Endothelial cell of umbilical vein (primary cell): ENCODE data around the gene FUT4. TPM values are rescaled to one million over a fixed set of nuclear protein-coding genes. Genes with fewer than 3 reads are reported as not detected.

ENCODE experiments used
- BruUV-seq: library from RNA; stranded (reverse); fragments of 400-500 nt; replicated peaks from 2 replicates; lab custom pipeline; 2021; lab: Mats Ljungman, UMichigan
- CTCF ChIA-PET: fragments of 300-600, 350-600 bp; sonication (Branson Sonifier 250); formaldehyde crosslinking; loops from one replicate; lab custom pipeline; 2021; ENCODE audit warnings: antibody characterized with exemption, inconsistent platforms; lab: Charles Lee
- POLR2A ChIA-PET: fragments of 300-600, 350-600 bp; sonication (Branson Sonifier 250); formaldehyde crosslinking; loops from one replicate; lab custom pipeline; 2021; ENCODE audit warnings: antibody characterized with exemption, inconsistent platforms; lab: Charles Lee
- DNase-seq: peaks from one replicate; pipeline ENCODE4 v3.0.0-alpha.2; 2011; ENCODE audit warnings: low read depth, low spot score
- FAIRE-seq: peaks from 2 replicates; lab custom pipeline; 2011; peaks lifted over from hg19 to GRCh38; lab: Jason Lieb, UNC
- H2AFZ ChIP-seq: 2 replicates; pipeline ENCODE4 v1.6.0; 2012; ENCODE audit warnings: low read depth, low read length, control low read depth, inconsistent platforms
- H3K27ac ChIP-seq: 2 replicates; pipeline ENCODE4 v1.5.1; 2011; ENCODE audit warnings: low read depth, mild to moderate bottlenecking, control low read depth, low read length, moderate library complexity; ENCODE audit not compliant: insufficient read depth
- H3K27me3 ChIP-seq, 2 experiments: 2 replicates each; pipeline versions ENCODE4 v1.6.0 to v1.6.1; 2011; ENCODE audit warnings: low read length in 2 of 2, mixed read lengths in 1 of 2; ENCODE audit not compliant: control insufficient read depth in 2 of 2, insufficient read depth in 2 of 2
- H3K36me3 ChIP-seq, 2 experiments: 2 replicates in 1 of 2; 3 replicates in 1 of 2; pipeline ENCODE4 v1.5.1; 2011; ENCODE audit warnings: low read length in 2 of 2, mild to moderate bottlenecking in 1 of 2, moderate library complexity in 1 of 2; ENCODE audit not compliant: control insufficient read depth in 2 of 2, insufficient read depth in 2 of 2; ENCODE audit errors: extremely low read depth in 1 of 2
- H3K4me1 ChIP-seq: 3 replicates; pipeline ENCODE4 v1.5.1; 2011; ENCODE audit warnings: mild to moderate bottlenecking, low read length; ENCODE audit not compliant: control insufficient read depth, insufficient read depth; ENCODE audit errors: extremely low read depth
- H3K4me2 ChIP-seq: 2 replicates; pipeline ENCODE4 v1.6.1; 2011; ENCODE audit warnings: low read length, control low read depth, mixed read lengths; ENCODE audit not compliant: insufficient read depth
- H3K4me3 ChIP-seq, 3 experiments: fragments of 200-600 bp in 1 of 3; sonication (generic), shearing (Covaris generic) in 1 of 3; replicated peaks in 1 of 3; 2 replicates each; pipeline ENCODE4 v1.5.1; 2011 to 2016; ENCODE audit warnings: control low read depth in 3 of 3, low read length in 3 of 3, mild to moderate bottlenecking in 2 of 3, inconsistent platforms in 1 of 3, low read depth in 1 of 3, moderate library complexity in 1 of 3; ENCODE audit not compliant: insufficient read depth in 1 of 3
- H3K79me2 ChIP-seq: 2 replicates; pipeline ENCODE4 v1.6.0; 2012; ENCODE audit warnings: low read length, inconsistent platforms; ENCODE audit not compliant: control insufficient read depth, insufficient read depth
- H3K9ac ChIP-seq: replicated peaks from 2 replicates; pipeline ENCODE3; 2011; ENCODE audit warnings: low read length, control low read depth; ENCODE audit not compliant: insufficient read depth; ENCODE audit errors: extremely low read depth
- H3K9me1 ChIP-seq: replicated peaks from 3 replicates; pipeline ENCODE4 v1.6.0; 2011; ENCODE audit warnings: mild to moderate bottlenecking, low read length; ENCODE audit not compliant: control insufficient read depth, insufficient read depth; ENCODE audit errors: extremely low read depth
- H3K9me3 ChIP-seq: replicated peaks from 2 replicates; pipeline ENCODE4 v1.5.1; 2012; ENCODE audit warnings: low read length, inconsistent platforms; ENCODE audit not compliant: control insufficient read depth, insufficient read depth
- H4K20me1 ChIP-seq: replicated peaks from 2 replicates; pipeline ENCODE3; 2011; ENCODE audit warnings: mild to moderate bottlenecking, low read length; ENCODE audit not compliant: control insufficient read depth, insufficient read depth; ENCODE audit errors: extremely low read depth
- EZH2 ChIP-seq: IDR thresholded peaks from 2 replicates; pipeline ENCODE4 v1.6.1; 2012; ENCODE audit warnings: borderline replicate concordance, low read depth, mild to moderate bottlenecking, moderate library complexity, low read length, inconsistent platforms; ENCODE audit not compliant: severe bottlenecking
- FOS ChIP-seq: IDR thresholded peaks from 2 replicates; pipeline ENCODE4 v1.6.1; 2011; ENCODE audit warnings: mild to moderate bottlenecking, low read length, moderate library complexity, borderline replicate concordance; ENCODE audit not compliant: insufficient read depth
- GATA2 ChIP-seq: IDR thresholded peaks from 2 replicates; pipeline ENCODE4 v1.7.0; 2011; ENCODE audit warnings: low read depth, mild to moderate bottlenecking, moderate library complexity, mixed read lengths, low read length; ENCODE audit not compliant: insufficient read length, insufficient read depth
- JUN ChIP-seq: IDR thresholded peaks from 2 replicates; pipeline ENCODE4 v1.6.1; 2011; ENCODE audit warnings: borderline replicate concordance, low read depth; ENCODE audit not compliant: insufficient read length, insufficient read depth
- MYC ChIP-seq: IDR thresholded peaks from one replicate; pipeline ENCODE4 v1.6.1; 2011; ENCODE audit warnings: mild to moderate bottlenecking, low read depth, low read length
- POLR2A ChIP-seq: IDR thresholded peaks from 2 replicates; pipeline ENCODE4 v1.6.1; 2012; ENCODE audit warnings: low read depth, mild to moderate bottlenecking, control low read depth, low read length
- POLR2AphosphoS5 ChIP-seq: IDR thresholded peaks from 2 replicates; pipeline ENCODE4 v1.6.1; 2012; ENCODE audit warnings: low read depth, mild to moderate bottlenecking, control low read depth, low read length, moderate library complexity; ENCODE audit not compliant: insufficient read depth
- dilution Hi-C: fragments of 300-500 bp; cut with MboI; formaldehyde crosslinking; loops from one replicate; pipeline ENCODE4 v1.15.0; 2019; ENCODE audit warnings: low sequenced_read_pairs; ENCODE audit not compliant: extremely low pct_ligation_motif_present
- intact Hi-C: fragments of 100-400 bp; cut with micrococcal nuclease; formaldehyde crosslinking; loops from one replicate; pipeline ENCODE4 v1.10.0; 2022
- polyA plus RNA-seq, 4 experiments: library from polyadenylated mRNA; depleted of rRNA in 3 of 4; stranded (reverse) in 3 of 4; unstranded in 1 of 4; fragments of >200 nt; gene quantifications; 2 replicates each; pipeline versions ENCODE4 v1.2.1 to v1.2.3, GENCODE V29; 2011 to 2012; ENCODE audit warnings: missing spikeins in 1 of 4
- total RNA-seq: library from RNA; stranded (reverse); gene quantifications from 2 replicates; pipeline ENCODE4 v1.2.3, GENCODE V29; 2021
- TF ChIP-seq, protein P1 (sequence below): IDR thresholded peaks from 2 replicates; pipeline ENCODE4 v1.6.1; 2011; ENCODE audit not compliant: insufficient read depth, insufficient read length
- TF ChIP-seq, protein P2 (sequence below), 2 donors: IDR thresholded peaks; 1 replicate in 1 of 2; 2 replicates in 1 of 2; pipeline ENCODE4 v1.5.1; 2011; ENCODE audit warnings: low read length in 2 of 2, mild to moderate bottlenecking in 2 of 2, moderate library complexity in 2 of 2, control low read depth in 1 of 2, inconsistent platforms in 1 of 2, low read depth in 1 of 2; ENCODE audit not compliant: insufficient read depth in 1 of 2; ENCODE audit errors: extremely low read depth in 1 of 2

The FUT4 gene
- total and polyA plus RNA-seq, 2 donors (not counting 3 experiments of a cell fraction or from before 2014, with no cell fraction given), result 2.4 to 5.3 TPM

DNA sequence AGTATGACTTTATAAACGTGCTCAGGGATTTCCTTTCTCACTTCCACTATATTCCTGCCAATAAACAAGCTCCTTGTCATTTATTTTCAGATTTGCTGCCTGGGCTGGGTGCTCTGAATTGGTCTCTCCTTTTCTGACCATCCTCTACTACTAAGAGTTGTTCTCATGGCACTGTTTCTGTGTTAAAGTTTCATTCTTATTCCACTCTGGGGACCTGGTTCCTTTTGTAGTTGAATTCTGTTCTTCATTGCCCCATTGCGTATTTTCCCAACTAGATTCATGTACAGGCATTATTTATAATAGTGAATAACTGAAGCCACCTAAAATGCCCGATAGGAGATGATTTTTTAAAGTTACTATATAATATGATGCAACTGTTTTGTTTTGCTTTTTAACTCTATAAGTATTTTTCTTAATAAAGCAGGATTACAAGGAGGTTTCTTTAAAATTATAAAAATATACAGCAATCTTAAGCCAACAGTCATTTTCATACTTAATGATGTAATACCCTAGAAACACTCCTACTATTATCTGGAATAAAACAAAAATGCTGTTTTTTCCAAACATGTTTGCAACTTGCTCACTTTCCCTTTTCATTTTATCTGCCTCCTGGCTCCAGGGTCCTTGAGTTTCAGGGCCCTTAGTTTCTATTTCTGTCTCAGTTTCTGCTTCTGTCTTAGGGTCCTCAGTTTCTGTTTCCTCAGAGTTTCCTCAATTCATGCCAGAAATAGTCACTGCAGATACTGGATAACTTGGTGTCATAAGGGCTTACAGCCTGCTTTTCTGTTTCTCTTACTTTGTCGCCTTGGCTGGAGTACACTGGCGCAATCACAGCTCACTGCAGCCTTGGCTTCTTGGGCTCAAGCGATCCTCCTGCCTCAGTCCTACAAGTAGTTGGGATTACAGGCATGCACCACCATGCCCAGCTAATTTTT lies 9.8 kb upstream of the FUT4 start:
- Histone ChIP-seq H3K79me2 (no peaks in the 10 kb centered on the region), H3K27ac (no peak overlapping the region), H3K9ac (no peak overlapping the region), H4K20me1 (no peaks in the 10 kb centered on the region), H2AFZ (no peak overlapping the region), H3K36me3 (no peaks in the 10 kb centered on the region), H3K4me2 (no peak overlapping the region), H3K27me3 (peaks cover 11 to 19% of the 10 kb centered on the region in 2 experiments), H3K9me1 (no peaks in the 10 kb centered on the region), H3K4me3 (no peak overlapping the region), H3K9me3 (no peaks in the 10 kb centered on the region), H3K4me1 (no peaks in the 10 kb centered on the region)
- TF ChIP-seq JUN (no peak), EZH2 (no peak), POLR2A (no peak)
- TF ChIP-seq, protein P1, sequence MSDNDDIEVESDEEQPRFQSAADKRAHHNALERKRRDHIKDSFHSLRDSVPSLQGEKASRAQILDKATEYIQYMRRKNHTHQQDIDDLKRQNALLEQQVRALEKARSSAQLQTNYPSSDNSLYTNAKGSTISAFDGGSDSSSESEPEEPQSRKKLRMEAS, result no peak
- ChIA-PET POLR2A (no interaction called here), CTCF (interaction anchor here (1.4 kb wide), 1 partner anchor 13 kb away, joined by 3 read pairs; no protein-coding TSS in a partner anchor)
- dilution Hi-C loops (no loop called here), intact Hi-C loops (no loop called here)
- DNase-seq (no peak), FAIRE-seq (no peak)
- no TSS peak for BruUV-seq

DNA sequence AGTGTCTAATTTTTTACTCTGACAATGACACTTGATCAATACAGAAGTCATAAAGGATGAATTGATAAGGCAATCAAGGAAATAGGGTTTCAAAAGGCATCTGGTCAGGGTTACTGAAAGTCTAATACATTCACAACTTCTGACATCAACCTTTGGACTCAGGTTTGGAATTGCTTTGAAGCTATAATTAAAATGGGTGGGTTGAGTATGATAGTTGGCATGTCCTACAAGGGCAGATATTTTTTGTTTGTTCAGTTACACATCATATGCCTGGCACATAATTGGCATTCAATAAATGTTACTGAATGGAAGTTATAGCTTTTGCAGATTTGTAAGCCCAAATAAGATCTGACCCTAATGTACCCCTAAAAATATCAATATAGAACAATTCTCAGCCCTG lies 7.3 kb upstream of the FUT4 start:
- Histone ChIP-seq H3K27ac (no peak overlapping the region), H3K79me2 (no peaks in the 10 kb centered on the region), H3K4me3 (no peak overlapping the region), H3K9me1 (no peaks in the 10 kb centered on the region), H3K4me1 (no peaks in the 10 kb centered on the region), H3K9me3 (no peaks in the 10 kb centered on the region), H3K9ac (no peak overlapping the region), H3K36me3 (no peaks in the 10 kb centered on the region), H4K20me1 (no peaks in the 10 kb centered on the region), H3K4me2 (no peak overlapping the region), H2AFZ (no peak overlapping the region), H3K27me3 (peaks cover 14 to 22% of the 10 kb centered on the region in 2 experiments)
- intact Hi-C loops, result no loop called here
- ChIA-PET CTCF (interaction anchor here (0.8 kb wide), 1 partner anchor 15 kb away, joined by 3 read pairs; no protein-coding TSS in a partner anchor), POLR2A (no interaction called here)
- TF ChIP-seq POLR2A (no peak), EZH2 (no peak), FOS (no peak), MYC (no peak), JUN (no peak), POLR2AphosphoS5 (no peak), GATA2 (no peak)
- TF ChIP-seq, protein P2, sequence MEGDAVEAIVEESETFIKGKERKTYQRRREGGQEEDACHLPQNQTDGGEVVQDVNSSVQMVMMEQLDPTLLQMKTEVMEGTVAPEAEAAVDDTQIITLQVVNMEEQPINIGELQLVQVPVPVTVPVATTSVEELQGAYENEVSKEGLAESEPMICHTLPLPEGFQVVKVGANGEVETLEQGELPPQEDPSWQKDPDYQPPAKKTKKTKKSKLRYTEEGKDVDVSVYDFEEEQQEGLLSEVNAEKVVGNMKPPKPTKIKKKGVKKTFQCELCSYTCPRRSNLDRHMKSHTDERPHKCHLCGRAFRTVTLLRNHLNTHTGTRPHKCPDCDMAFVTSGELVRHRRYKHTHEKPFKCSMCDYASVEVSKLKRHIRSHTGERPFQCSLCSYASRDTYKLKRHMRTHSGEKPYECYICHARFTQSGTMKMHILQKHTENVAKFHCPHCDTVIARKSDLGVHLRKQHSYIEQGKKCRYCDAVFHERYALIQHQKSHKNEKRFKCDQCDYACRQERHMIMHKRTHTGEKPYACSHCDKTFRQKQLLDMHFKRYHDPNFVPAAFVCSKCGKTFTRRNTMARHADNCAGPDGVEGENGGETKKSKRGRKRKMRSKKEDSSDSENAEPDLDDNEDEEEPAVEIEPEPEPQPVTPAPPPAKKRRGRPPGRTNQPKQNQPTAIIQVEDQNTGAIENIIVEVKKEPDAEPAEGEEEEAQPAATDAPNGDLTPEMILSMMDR (IDR thresholded peaks at IDR 0.05; ENCODE audit: extremely low read depth in 1 of 2, insufficient read depth in 1 of 2, low read depth in 1 of 2, low read length in 2 of 2), result no peak
- TF ChIP-seq, protein P1, result no peak
- dilution Hi-C loops, result no loop called here
- DNase-seq (no peak), FAIRE-seq (no peak)
- BruUV-seq, result no TSS peak
